ENCODE data around the gene PARP3.

PARP3 gene

GRCh38 chr3:51957520-51958205 lies 15.5 kb downstream of the PARP3 start:
- no peaks in the 10 kb centered on the region for H3K36me3 ChIP-seq (ENCODE audit: insufficient read depth, low read length)
- no peak for DNase-seq
- no peak overlapping the region for H3K9ac ChIP-seq (ENCODE audit: low read depth, low read length)
- no peak overlapping the region for H3K4me3 ChIP-seq (ENCODE audit: low read depth in 1 of 2, low read length in 2 of 2)
- no peaks in the 10 kb centered on the region for H3K79me2 ChIP-seq (ENCODE audit: insufficient read depth, low read length)
- no peak for ATAC-seq (ENCODE audit: insufficient read depth, low read depth)
- no peaks in the 10 kb centered on the region for H3K27me3 ChIP-seq (ENCODE audit: insufficient read depth, low read length, poor library complexity)
- H3K27ac ChIP-seq (ENCODE audit: low read length), result no peak overlapping the region
- H3K4me1 ChIP-seq (ENCODE audit: insufficient read depth, low read length), result no peaks in the 10 kb centered on the region
- H4K20me1 ChIP-seq (ENCODE audit: insufficient read depth, low read length), result no peaks in the 10 kb centered on the region
- H3K4me2 ChIP-seq (ENCODE audit: insufficient read depth, low read length), result no peak overlapping the region
- H3K9me3 ChIP-seq (ENCODE audit: insufficient read depth, low read length, severe bottlenecking), result no peaks in the 10 kb centered on the region
- TF ChIP-seq CTCF (IDR thresholded peaks at IDR 0.05; ENCODE audit: borderline replicate concordance, extremely low read depth, low read length, poor library complexity, severe bottlenecking), result no peak
- no peak for TF ChIP-seq EZH2 (IDR thresholded peaks at IDR 0.05; ENCODE audit: borderline replicate concordance, low read depth, low read length, severe bottlenecking)
- H2AFZ ChIP-seq (ENCODE audit: low read depth, low read length), result no peak overlapping the region

- H3K36me3 ChIP-seq (ENCODE audit: insufficient read depth, low read length), result no peaks in the 10 kb centered on the region
These were observed 16.7 kb downstream of the PARP3 start for GRCh38 chr3:51958603-51959521.

DNA sequence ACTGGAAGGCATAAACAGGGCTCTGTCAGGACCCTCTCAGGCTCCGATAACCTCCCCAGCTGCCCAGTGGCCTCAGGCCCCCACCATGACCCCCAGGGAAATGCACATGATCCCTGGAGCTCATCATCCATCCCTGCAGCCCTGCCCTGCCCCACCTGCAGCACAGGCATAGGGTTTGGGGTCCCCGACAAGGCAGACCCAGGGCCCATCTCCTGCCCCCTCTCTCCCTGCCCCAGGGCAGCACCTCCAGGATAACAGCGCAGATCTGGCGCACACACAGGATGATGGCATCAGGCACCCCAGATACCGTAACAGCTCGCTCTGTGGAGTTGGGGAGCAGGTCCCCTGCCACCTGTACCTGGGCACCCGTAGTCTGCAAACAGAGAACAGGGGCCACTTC lies 17.5 kb downstream of the PARP3 start:
- H3K4me1 ChIP-seq (ENCODE audit: insufficient read depth, low read length), result no peaks in the 10 kb centered on the region

More at GRCh38 chr3:51958603-51959521, 16.7 kb downstream of the PARP3 start:
- no peak for TF ChIP-seq EZH2 (IDR thresholded peaks at IDR 0.05; ENCODE audit: borderline replicate concordance, low read depth, low read length, severe bottlenecking)
- no peak for TF ChIP-seq CTCF (IDR thresholded peaks at IDR 0.05; ENCODE audit: borderline replicate concordance, extremely low read depth, low read length, poor library complexity, severe bottlenecking)
- Histone ChIP-seq H3K79me2 (ENCODE audit: insufficient read depth, low read length) (no peaks in the 10 kb centered on the region), H3K4me2 (ENCODE audit: insufficient read depth, low read length) (no peak overlapping the region), H3K9me3 (ENCODE audit: insufficient read depth, low read length, severe bottlenecking) (no peaks in the 10 kb centered on the region), H3K4me1 (ENCODE audit: insufficient read depth, low read length) (no peaks in the 10 kb centered on the region), H3K27ac (ENCODE audit: low read length) (no peak overlapping the region), H3K27me3 (ENCODE audit: insufficient read depth, low read length, poor library complexity) (no peaks in the 10 kb centered on the region), H4K20me1 (ENCODE audit: insufficient read depth, low read length) (no peaks in the 10 kb centered on the region), H3K4me3 (ENCODE audit: low read depth in 1 of 2, low read length in 2 of 2) (no peak overlapping the region), H2AFZ (ENCODE audit: low read depth, low read length) (no peak overlapping the region), H3K9ac (ENCODE audit: low read depth, low read length) (no peak overlapping the region)
- ATAC-seq (ENCODE audit: insufficient read depth, low read depth) (no peak), DNase-seq (no peak)

More for the DNA sequence above, 17.5 kb downstream of the PARP3 start:
- DNase-seq (no peak), ATAC-seq (ENCODE audit: insufficient read depth, low read depth) (no peak)
- no peak overlapping the region for H3K4me2 ChIP-seq (ENCODE audit: insufficient read depth, low read length)
- no peaks in the 10 kb centered on the region for H3K79me2 ChIP-seq (ENCODE audit: insufficient read depth, low read length)
- H3K27ac ChIP-seq (ENCODE audit: low read length), result no peak overlapping the region
- no peak overlapping the region for H3K9ac ChIP-seq (ENCODE audit: low read depth, low read length)
- H3K4me3 ChIP-seq (ENCODE audit: low read depth in 1 of 2, low read length in 2 of 2), result no peak overlapping the region
- no peak overlapping the region for H2AFZ ChIP-seq (ENCODE audit: low read depth, low read length)
- no peaks in the 10 kb centered on the region for H4K20me1 ChIP-seq (ENCODE audit: insufficient read depth, low read length)
- H3K27me3 ChIP-seq (ENCODE audit: insufficient read depth, low read length, poor library complexity), result no peaks in the 10 kb centered on the region
- no peaks in the 10 kb centered on the region for H3K36me3 ChIP-seq (ENCODE audit: insufficient read depth, low read length)
- H3K9me3 ChIP-seq (ENCODE audit: insufficient read depth, low read length, severe bottlenecking), result no peaks in the 10 kb centered on the region
- TF ChIP-seq CTCF (IDR thresholded peaks at IDR 0.05; ENCODE audit: borderline replicate concordance, extremely low read depth, low read length, poor library complexity, severe bottlenecking) (no peak), EZH2 (IDR thresholded peaks at IDR 0.05; ENCODE audit: borderline replicate concordance, low read depth, low read length, severe bottlenecking) (no peak)
